ENCODE data around the gene RALBP1. TPM values are rescaled to one million over a fixed set of nuclear protein-coding genes. Genes with fewer than 3 reads are reported as not detected.

RALBP1 gene
- total and polyA plus RNA-seq, 9 of the 15 experiments (the other 6 are each of a cell fraction or from before 2014, with no cell fraction given), result 10.9 to 70.0 (median 61.3) TPM

DNA sequence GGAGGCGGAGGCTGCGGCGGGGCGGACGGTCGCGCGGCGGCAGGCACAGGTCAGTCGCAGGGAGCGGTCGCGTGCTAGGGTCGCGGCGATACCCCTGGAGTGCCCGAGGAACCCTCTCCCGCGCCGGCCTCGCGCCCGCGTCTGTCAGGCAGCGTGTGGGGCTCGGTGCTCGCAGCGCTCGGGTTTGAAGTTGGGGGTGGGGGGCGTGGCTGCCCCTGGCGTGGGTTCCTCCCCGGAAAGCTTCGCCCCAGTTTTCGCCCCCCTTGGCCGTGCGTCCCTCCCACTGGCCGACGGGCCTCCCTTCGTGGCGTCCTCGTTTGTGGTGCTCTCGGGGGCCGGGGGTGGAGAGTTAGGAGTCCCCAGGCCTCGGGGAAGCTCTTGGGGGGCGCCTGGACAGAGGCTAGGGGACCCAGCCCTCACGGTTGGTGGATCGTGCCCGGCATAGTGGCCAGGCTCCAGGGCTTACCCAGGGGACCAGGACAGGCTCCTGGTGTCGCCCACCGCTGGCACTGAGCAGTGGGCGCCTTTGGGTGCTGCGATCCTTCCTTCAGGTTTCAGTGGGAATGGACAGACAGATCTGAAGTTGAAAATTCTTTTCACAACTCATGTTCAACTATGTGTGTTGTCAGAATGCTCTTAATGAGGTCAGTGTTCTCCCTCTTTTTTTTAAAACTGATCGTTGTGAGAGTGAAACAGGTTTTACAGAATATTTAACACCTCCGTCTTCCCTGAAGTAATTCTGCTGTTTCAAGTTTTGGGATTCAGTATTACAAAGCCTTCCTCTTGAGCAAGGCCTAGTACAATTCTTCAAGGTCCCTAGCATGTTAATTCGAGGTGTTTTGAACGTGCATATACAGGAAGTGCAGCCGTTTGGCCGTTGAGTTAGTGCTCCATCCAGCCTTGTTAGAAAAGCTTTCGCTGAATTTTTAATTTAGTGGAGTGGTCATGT, 604 bp downstream of the RALBP1 start (continued):
- peak; percentile 63; the same call in 1 of the 2 replicates for TF ChIP-seq ERF (CRISPR knock-in tag; IDR thresholded peaks at IDR 0.05)
- TF ChIP-seq, protein P1, sequence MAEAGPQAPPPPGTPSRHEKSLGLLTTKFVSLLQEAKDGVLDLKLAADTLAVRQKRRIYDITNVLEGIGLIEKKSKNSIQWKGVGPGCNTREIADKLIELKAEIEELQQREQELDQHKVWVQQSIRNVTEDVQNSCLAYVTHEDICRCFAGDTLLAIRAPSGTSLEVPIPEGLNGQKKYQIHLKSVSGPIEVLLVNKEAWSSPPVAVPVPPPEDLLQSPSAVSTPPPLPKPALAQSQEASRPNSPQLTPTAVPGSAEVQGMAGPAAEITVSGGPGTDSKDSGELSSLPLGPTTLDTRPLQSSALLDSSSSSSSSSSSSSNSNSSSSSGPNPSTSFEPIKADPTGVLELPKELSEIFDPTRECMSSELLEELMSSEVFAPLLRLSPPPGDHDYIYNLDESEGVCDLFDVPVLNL (CRISPR knock-in tag; IDR thresholded peaks at IDR 0.05; ENCODE audit: low read depth), result 0 out of 2 replicates have a peak, but pooled peaks have one; percentile 45
- no peak for TF ChIP-seq C11orf30 (IDR thresholded peaks at IDR 0.05; ENCODE audit: low read depth)
- TF ChIP-seq GABPA (tag; conservative IDR thresholded peaks at IDR 0.05; ENCODE audit: low read depth), result peak; percentile 26
- 0 out of 2 replicates have a peak, but pooled peaks have one; percentile 55 for TF ChIP-seq KLF1 (tag; IDR thresholded peaks at IDR 0.05)
- TF ChIP-seq, protein P2, sequence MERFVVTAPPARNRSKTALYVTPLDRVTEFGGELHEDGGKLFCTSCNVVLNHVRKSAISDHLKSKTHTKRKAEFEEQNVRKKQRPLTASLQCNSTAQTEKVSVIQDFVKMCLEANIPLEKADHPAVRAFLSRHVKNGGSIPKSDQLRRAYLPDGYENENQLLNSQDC (CRISPR knock-in tag; IDR thresholded peaks at IDR 0.05), result no peak
- no peak for TF ChIP-seq MCM7 (IDR thresholded peaks at IDR 0.05)
- TF ChIP-seq CHD1 (IDR thresholded peaks at IDR 0.05; ENCODE audit: low read length), result peak; percentile 89
- 0 out of 2 replicates have a peak, but pooled peaks have one; percentile 3 for TF ChIP-seq EP300 (IDR thresholded peaks at IDR 0.05; ENCODE audit: low read length)
- TF ChIP-seq STAT5B (CRISPR knock-in tag; IDR thresholded peaks at IDR 0.05), result no peak
- TF ChIP-seq ZSCAN32 (CRISPR knock-in tag; IDR thresholded peaks at IDR 0.05), result peak; percentile 47; the same call in 1 of the 2 replicates
- TF ChIP-seq KHSRP (IDR thresholded peaks at IDR 0.05), result no peak
- TF ChIP-seq ZNF165 (CRISPR knock-in tag; IDR thresholded peaks at IDR 0.05; ENCODE audit: borderline replicate concordance), result no peak
- peak; percentile 47 for TF ChIP-seq BCOR (IDR thresholded peaks at IDR 0.05)
- 0 out of 2 replicates have a peak, but pooled peaks have one; percentile 39 for TF ChIP-seq ETV5 (CRISPR knock-in tag; IDR thresholded peaks at IDR 0.05; ENCODE audit: low read depth)
- TF ChIP-seq ZBTB1 (CRISPR knock-in tag; IDR thresholded peaks at IDR 0.05; ENCODE audit: borderline replicate concordance, low read depth), result peak; percentile 93
- TF ChIP-seq ZZZ3 (IDR thresholded peaks at IDR 0.05), result no peak
- no peak for TF ChIP-seq SRF (CRISPR knock-in tag; IDR thresholded peaks at IDR 0.05)
- TF ChIP-seq BRD4 (IDR thresholded peaks at IDR 0.05), result no peak; the same call in 1 of the 2 replicates
- 0 out of 2 replicates have a peak, but pooled peaks have one; percentile 20 for TF ChIP-seq NR1H2 (CRISPR knock-in tag; IDR thresholded peaks at IDR 0.05)
- TF ChIP-seq SMAD1 (IDR thresholded peaks at IDR 0.05; ENCODE audit: low read depth, low read length, partially characterized antibody), result no peak
- 0 out of 2 replicates have a peak, but pooled peaks have one; percentile 17 for TF ChIP-seq ZNF232 (CRISPR knock-in tag; IDR thresholded peaks at IDR 0.05)
- TF ChIP-seq CBX5 (IDR thresholded peaks at IDR 0.05; ENCODE audit: borderline replicate concordance, low read depth), result peak; percentile 50; the same call in 1 of the 2 replicates
- peak; percentile 60 for TF ChIP-seq SETDB1 (IDR thresholded peaks at IDR 0.05; ENCODE audit: low read length)
- TF ChIP-seq NR2C1 (IDR thresholded peaks at IDR 0.05), result no peak
- no peak for TF ChIP-seq NR2C1 (tag; IDR thresholded peaks at IDR 0.05)
- 0 out of 2 replicates have a peak, but pooled peaks have one; percentile 70 for TF ChIP-seq ZNF12 (CRISPR knock-in tag; IDR thresholded peaks at IDR 0.05)
- TF ChIP-seq, protein P3, sequence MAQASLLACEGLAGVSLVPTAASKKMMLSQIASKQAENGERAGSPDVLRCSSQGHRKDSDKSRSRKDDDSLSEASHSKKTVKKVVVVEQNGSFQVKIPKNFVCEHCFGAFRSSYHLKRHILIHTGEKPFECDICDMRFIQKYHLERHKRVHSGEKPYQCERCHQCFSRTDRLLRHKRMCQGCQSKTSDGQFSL (CRISPR knock-in tag; IDR thresholded peaks at IDR 0.05), result peak; percentile 79
- TF ChIP-seq, protein P3 (tag; IDR thresholded peaks at IDR 0.05), result no peak

All from K562 (cell line).